Ectodermal cell (in vitro differentiated cells): ENCODE results near the gene TMX3.

ENCODE experiments used
- H3K27ac ChIP-seq: 2 replicates; pipeline ENCODE4 v1.7.0; 2013; ENCODE audit warnings: mild to moderate bottlenecking, low read depth, low read length; ENCODE audit not compliant: insufficient read depth, poor library complexity, severe bottlenecking
- H3K27me3 ChIP-seq: 2 replicates; pipeline ENCODE4 v1.7.0; 2013; ENCODE audit warnings: mild to moderate bottlenecking, low read length; ENCODE audit not compliant: insufficient read depth, control insufficient read depth, poor library complexity, severe bottlenecking
- H3K36me3 ChIP-seq: one replicate; pipeline ENCODE4 v1.7.0; 2013; ENCODE audit warnings: low read length; ENCODE audit not compliant: control insufficient read depth, insufficient read depth
- H3K4me1 ChIP-seq: one replicate; pipeline ENCODE4 v1.7.0; 2013; ENCODE audit warnings: low read length; ENCODE audit not compliant: control insufficient read depth, insufficient read depth
- H3K4me3 ChIP-seq: 2 replicates; pipeline ENCODE4 v1.7.0; 2013; ENCODE audit warnings: low read depth, low read length, control low read depth; ENCODE audit not compliant: insufficient read depth
- H3K9me3 ChIP-seq: 2 replicates; pipeline ENCODE4 v1.7.0; 2013; ENCODE audit warnings: mild to moderate bottlenecking, low read length, moderate library complexity; ENCODE audit not compliant: control insufficient read depth
- WGBS, 2 experiments: methylation state at CpG; one replicate each; pipeline ENCODE4 v1.1.7; 2013; ENCODE audit warnings: missing lambda C conversion rate in 2 of 2; 5-methylcytosine and 5-hydroxymethylcytosine counted together

TMX3 gene

GRCh38 chr18:68679528-68679927 lies 35.4 kb downstream of the TMX3 start:
- no peaks in the 10 kb centered on the region for H3K9me3 ChIP-seq
- H3K4me3 ChIP-seq: no peak overlapping the region
- H3K27ac ChIP-seq: no peak overlapping the region
- H3K27me3 ChIP-seq: no peaks in the 10 kb centered on the region
- WGBS, 2 experiments: 90 to 100% methylated on average over 1 of the region's 1 CpG
- H3K36me3 ChIP-seq: peaks cover 15% of the 10 kb centered on the region
- no peaks in the 10 kb centered on the region for H3K4me1 ChIP-seq

- Histone ChIP-seq H3K9me3 (no peaks in the 10 kb centered on the region), H3K27me3 (no peaks in the 10 kb centered on the region), H3K27ac (no peak overlapping the region), H3K4me3 (no peak overlapping the region), H3K4me1 (no peaks in the 10 kb centered on the region), H3K36me3 (peaks cover 15% of the 10 kb centered on the region)
- WGBS, 2 experiments: 97 to 98% methylated on average over 2 of the region's 2 CpGs
Measured at GRCh38 chr18:68676913-68677312, 38.0 kb downstream of the TMX3 start.

- 91 to 95% methylated on average over 3 to 5 of the region's 5 CpGs for WGBS, 2 experiments
- Histone ChIP-seq H3K4me3 (no peak overlapping the region), H3K4me1 (no peaks in the 10 kb centered on the region), H3K9me3 (no peaks in the 10 kb centered on the region), H3K27me3 (no peaks in the 10 kb centered on the region), H3K27ac (no peak overlapping the region), H3K36me3 (no peaks in the 10 kb centered on the region)
Measured at GRCh38 chr18:68667121-68667520, 47.8 kb downstream of the TMX3 start.

- Histone ChIP-seq H3K4me3 (no peak overlapping the region), H3K36me3 (no peaks in the 10 kb centered on the region), H3K4me1 (no peaks in the 10 kb centered on the region), H3K27ac (no peak overlapping the region), H3K9me3 (no peaks in the 10 kb centered on the region), H3K27me3 (no peaks in the 10 kb centered on the region)
Measured at GRCh38 chr18:68666381-68666780, 48.5 kb downstream of the TMX3 start.

GRCh38 chr18:68665628-68666027 lies 49.3 kb downstream of the TMX3 start:
- 93 to 96% methylated on average over 1 of the region's 1 CpG for WGBS, 2 experiments
- H3K4me1 ChIP-seq: no peaks in the 10 kb centered on the region
- no peaks in the 10 kb centered on the region for H3K9me3 ChIP-seq
- H3K4me3 ChIP-seq: no peak overlapping the region
- no peak overlapping the region for H3K27ac ChIP-seq
- H3K36me3 ChIP-seq: no peaks in the 10 kb centered on the region
- no peaks in the 10 kb centered on the region for H3K27me3 ChIP-seq

- H3K4me3 ChIP-seq: no peak overlapping the region
- H3K36me3 ChIP-seq: no peaks in the 10 kb centered on the region
- no peaks in the 10 kb centered on the region for H3K4me1 ChIP-seq
- 85 to 87% methylated on average over 4 of the region's 4 CpGs for WGBS, 2 experiments
- H3K27me3 ChIP-seq: no peaks in the 10 kb centered on the region
- H3K27ac ChIP-seq: no peak overlapping the region
- no peaks in the 10 kb centered on the region for H3K9me3 ChIP-seq
Measured at GRCh38 chr18:68662754-68663153, 52.2 kb downstream of the TMX3 start.

- no peak overlapping the region for H3K27ac ChIP-seq
- no peaks in the 10 kb centered on the region for H3K36me3 ChIP-seq
- H3K4me3 ChIP-seq: no peak overlapping the region
- H3K4me1 ChIP-seq: no peaks in the 10 kb centered on the region
- H3K9me3 ChIP-seq: no peaks in the 10 kb centered on the region
- H3K27me3 ChIP-seq: no peaks in the 10 kb centered on the region
- 82 to 83% methylated on average over 5 of the region's 5 CpGs for WGBS, 2 experiments
Measured at GRCh38 chr18:68660354-68661183, 54.3 kb downstream of the TMX3 start.

- no peaks in the 10 kb centered on the region for H3K4me1 ChIP-seq
- no peak overlapping the region for H3K27ac ChIP-seq
- H3K27me3 ChIP-seq: no peaks in the 10 kb centered on the region
- no peaks in the 10 kb centered on the region for H3K36me3 ChIP-seq
- H3K9me3 ChIP-seq: no peaks in the 10 kb centered on the region
- no peak overlapping the region for H3K4me3 ChIP-seq
Measured at GRCh38 chr18:68648191-68648590, 66.7 kb downstream of the TMX3 start.

GRCh38 chr18:68642003-68642402 lies 72.9 kb downstream of the TMX3 start:
- WGBS, 2 experiments: 94 to 98% methylated on average over 3 of the region's 3 CpGs
- no peak overlapping the region for H3K27ac ChIP-seq
- no peaks in the 10 kb centered on the region for H3K4me1 ChIP-seq
- no peaks in the 10 kb centered on the region for H3K36me3 ChIP-seq
- peaks cover 4% of the 10 kb centered on the region for H3K9me3 ChIP-seq
- H3K4me3 ChIP-seq: no peak overlapping the region
- H3K27me3 ChIP-seq: no peaks in the 10 kb centered on the region

- Histone ChIP-seq H3K4me3 (no peak overlapping the region), H3K27me3 (no peaks in the 10 kb centered on the region), H3K36me3 (no peaks in the 10 kb centered on the region), H3K27ac (no peak overlapping the region), H3K9me3 (peaks cover 4% of the 10 kb centered on the region), H3K4me1 (no peaks in the 10 kb centered on the region)
Measured at GRCh38 chr18:68640861-68641260, 74.0 kb downstream of the TMX3 start.

- peaks cover 4% of the 10 kb centered on the region for H3K9me3 ChIP-seq
- no peak overlapping the region for H3K27ac ChIP-seq
- WGBS, 2 experiments: 91% methylated on average over 6 of the region's 6 CpGs
- no peaks in the 10 kb centered on the region for H3K36me3 ChIP-seq
- no peaks in the 10 kb centered on the region for H3K4me1 ChIP-seq
- no peaks in the 10 kb centered on the region for H3K27me3 ChIP-seq
- H3K4me3 ChIP-seq: no peak overlapping the region
Measured at GRCh38 chr18:68638613-68639012, 76.3 kb downstream of the TMX3 start.
